ENCODE measurements around the gene DDRGK1.

The DDRGK1 gene

GRCh38 chr20:3204124-3204794 is at the start of gene DDRGK1:
DDRGK1 (minus strand) TSS chr20:3204682; CDS start chr20:3204627, 55 bp downstream.
- DNase-seq (ENCODE audit: extremely low spot score) = peak; percentile 92
- ChIA-PET CTCF (no interaction called here), POLR2A (interaction anchor here (1.4 to 1.7 kb wide), 2 partner anchors 12 to 20 kb away, joined by 5 to 8 read pairs; no protein-coding TSS in a partner anchor)
- peak; percentile 32; the same call in 1 of the 2 replicates for TF ChIP-seq L3MBTL2 (conservative IDR thresholded peaks at IDR 0.05)
- no peak for TF ChIP-seq HDGF (IDR thresholded peaks at IDR 0.05; ENCODE audit: borderline replicate concordance)

- TF ChIP-seq TARDBP (IDR thresholded peaks at IDR 0.05) = no peak
- no peak for TF ChIP-seq FOXK2 (IDR thresholded peaks at IDR 0.05)
- no peak for TF ChIP-seq ARNT (IDR thresholded peaks at IDR 0.05)
- ChIA-PET CTCF (interaction anchor here (1.2 kb wide), 1 partner anchor 32 kb away, joined by 3 read pairs; no protein-coding TSS in a partner anchor), POLR2A (no interaction called here)
- DNase-seq (ENCODE audit: extremely low spot score) = no peak
Observed at GRCh38 chr20:3251806-3252205, 47.3 kb upstream of the DDRGK1 start.

GRCh38 chr20:3250091-3250504 is 45.6 kb upstream of the DDRGK1 start:
- CTCF ChIA-PET = interaction anchor here (0.6 to 1.7 kb wide), 5 partner anchors 18 to 121 kb away, joined by 3 read pairs; no protein-coding TSS in a partner anchor
- DNase-seq (ENCODE audit: extremely low spot score) = peak; percentile 74
- POLR2A ChIA-PET = interaction anchor here (1.0 kb wide), 1 partner anchor 41 kb away, joined by 3 read pairs; the partner anchor contains the start of gene ITPA
- TF ChIP-seq TARDBP (IDR thresholded peaks at IDR 0.05) (no peak), NFRKB (IDR thresholded peaks at IDR 0.05) (no peak), BHLHE40 (IDR thresholded peaks at IDR 0.05; ENCODE audit: borderline replicate concordance) (no peak), ZNF384 (IDR thresholded peaks at IDR 0.05) (no peak), HDGF (IDR thresholded peaks at IDR 0.05; ENCODE audit: borderline replicate concordance) (no peak), FOXK2 (IDR thresholded peaks at IDR 0.05) (no peak), L3MBTL2 (conservative IDR thresholded peaks at IDR 0.05) (no peak), SP1 (IDR thresholded peaks at IDR 0.05) (no peak), LEF1 (IDR thresholded peaks at IDR 0.05; ENCODE audit: borderline replicate concordance) (no peak), ELF4 (IDR thresholded peaks at IDR 0.05) (no peak), SUZ12 (IDR thresholded peaks at IDR 0.05) (no peak)

- TF ChIP-seq ARNT (IDR thresholded peaks at IDR 0.05) (no peak), NFRKB (IDR thresholded peaks at IDR 0.05) (no peak), FOXA1 (IDR thresholded peaks at IDR 0.05) (no peak), SP1 (IDR thresholded peaks at IDR 0.05) (no peak), FOXK2 (IDR thresholded peaks at IDR 0.05) (no peak), L3MBTL2 (conservative IDR thresholded peaks at IDR 0.05) (no peak), ELF4 (IDR thresholded peaks at IDR 0.05) (no peak), ZNF384 (IDR thresholded peaks at IDR 0.05) (no peak), TARDBP (IDR thresholded peaks at IDR 0.05) (no peak), FOXM1 (IDR thresholded peaks at IDR 0.05; ENCODE audit: borderline replicate concordance) (no peak), SUZ12 (IDR thresholded peaks at IDR 0.05) (no peak)
- CTCF ChIA-PET = no interaction called here
- POLR2A ChIA-PET = interaction anchor here (1.6 kb wide), 1 partner anchor 10 kb away, joined by 5 read pairs; the partner anchor contains the start of gene SLC4A11
- no peak for DNase-seq (ENCODE audit: extremely low spot score)
Observed at GRCh38 chr20:3248993-3249347, 44.5 kb upstream of the DDRGK1 start.

DNA sequence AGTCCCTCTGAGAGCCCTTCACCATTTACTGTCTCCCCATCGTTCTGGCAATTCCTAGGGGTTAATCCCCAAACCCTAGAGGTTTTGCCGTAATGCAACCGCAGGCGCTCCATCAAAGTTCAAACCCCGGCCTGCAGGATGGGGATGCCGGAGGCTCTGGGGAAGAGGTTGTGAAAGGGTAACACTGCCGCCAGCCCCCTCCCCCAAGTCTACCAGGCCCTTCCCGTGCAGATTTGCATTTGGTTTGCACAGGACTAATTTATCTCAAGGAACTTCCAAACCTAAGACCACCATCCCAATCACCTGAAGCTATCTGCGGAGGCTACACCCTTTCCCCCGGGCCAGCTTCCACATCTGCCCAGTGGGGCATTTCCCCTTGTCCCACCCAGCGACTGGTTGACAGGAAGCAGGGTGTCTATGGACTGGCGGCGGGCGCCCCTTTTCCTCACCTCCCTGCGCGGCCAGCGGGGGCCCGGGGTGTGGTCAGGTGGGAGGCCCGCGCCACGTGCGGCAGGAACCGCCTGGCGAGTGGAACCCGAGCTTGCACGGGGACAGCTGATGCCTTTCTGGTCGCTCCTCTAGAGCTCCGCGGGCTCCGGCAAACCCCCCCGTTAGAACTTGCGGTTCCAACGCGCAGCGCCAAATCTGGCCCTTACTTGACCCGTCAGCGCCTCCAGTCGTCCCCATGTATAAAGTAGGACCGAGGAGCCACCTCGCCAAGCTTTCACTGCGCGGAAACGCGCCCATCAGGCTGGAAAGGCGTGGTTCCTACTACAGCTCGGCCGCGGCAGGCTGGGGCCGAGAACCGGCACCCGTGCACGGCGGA is 43.9 kb upstream of the DDRGK1 start:
- DNase-seq (ENCODE audit: extremely low spot score) = no peak
- CTCF ChIA-PET = interaction anchor here (1.3 kb wide), 1 partner anchor 24 kb away, joined by 3 read pairs; no protein-coding TSS in a partner anchor
- TF ChIP-seq SP1 (IDR thresholded peaks at IDR 0.05) (no peak), ZNF384 (IDR thresholded peaks at IDR 0.05) (no peak), L3MBTL2 (conservative IDR thresholded peaks at IDR 0.05) (no peak), HDGF (IDR thresholded peaks at IDR 0.05; ENCODE audit: borderline replicate concordance) (no peak), SUZ12 (IDR thresholded peaks at IDR 0.05) (no peak)
- POLR2A ChIA-PET = interaction anchor here (1.6 kb wide), 1 partner anchor 9 kb away, joined by 5 read pairs; the partner anchor contains the start of gene SLC4A11

GRCh38 chr20:3247638-3248037 is 43.2 kb upstream of the DDRGK1 start:
- no peak for DNase-seq (ENCODE audit: extremely low spot score)
- ChIA-PET POLR2A (interaction anchor here (1.6 kb wide), 1 partner anchor 8 kb away, joined by 5 read pairs; the partner anchor contains the start of gene SLC4A11), CTCF (interaction anchor here (1.3 kb wide), 1 partner anchor 25 kb away, joined by 3 read pairs; no protein-coding TSS in a partner anchor)
- no peak for TF ChIP-seq FOXA1 (IDR thresholded peaks at IDR 0.05)
- TF ChIP-seq HDGF (IDR thresholded peaks at IDR 0.05; ENCODE audit: borderline replicate concordance) = no peak
- no peak for TF ChIP-seq FOXK2 (IDR thresholded peaks at IDR 0.05)
- TF ChIP-seq L3MBTL2 (conservative IDR thresholded peaks at IDR 0.05) = no peak
- no peak for TF ChIP-seq LEF1 (IDR thresholded peaks at IDR 0.05; ENCODE audit: borderline replicate concordance)
- no peak for TF ChIP-seq BHLHE40 (IDR thresholded peaks at IDR 0.05; ENCODE audit: borderline replicate concordance)
- TF ChIP-seq ARNT (IDR thresholded peaks at IDR 0.05) = no peak
- TF ChIP-seq SUZ12 (IDR thresholded peaks at IDR 0.05) = no peak
- TF ChIP-seq SP1 (IDR thresholded peaks at IDR 0.05) = no peak
- no peak for TF ChIP-seq NFRKB (IDR thresholded peaks at IDR 0.05)
- TF ChIP-seq FOXM1 (IDR thresholded peaks at IDR 0.05; ENCODE audit: borderline replicate concordance) = no peak
- no peak for TF ChIP-seq CTBP1 (IDR thresholded peaks at IDR 0.05; ENCODE audit: borderline replicate concordance)
- TF ChIP-seq ZNF384 (IDR thresholded peaks at IDR 0.05) = no peak
- TF ChIP-seq, protein P1, sequence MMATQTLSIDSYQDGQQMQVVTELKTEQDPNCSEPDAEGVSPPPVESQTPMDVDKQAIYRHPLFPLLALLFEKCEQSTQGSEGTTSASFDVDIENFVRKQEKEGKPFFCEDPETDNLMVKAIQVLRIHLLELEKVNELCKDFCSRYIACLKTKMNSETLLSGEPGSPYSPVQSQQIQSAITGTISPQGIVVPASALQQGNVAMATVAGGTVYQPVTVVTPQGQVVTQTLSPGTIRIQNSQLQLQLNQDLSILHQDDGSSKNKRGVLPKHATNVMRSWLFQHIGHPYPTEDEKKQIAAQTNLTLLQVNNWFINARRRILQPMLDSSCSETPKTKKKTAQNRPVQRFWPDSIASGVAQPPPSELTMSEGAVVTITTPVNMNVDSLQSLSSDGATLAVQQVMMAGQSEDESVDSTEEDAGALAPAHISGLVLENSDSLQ (IDR thresholded peaks at IDR 0.05) = no peak
- TF ChIP-seq TARDBP (IDR thresholded peaks at IDR 0.05) = no peak
- no peak for TF ChIP-seq ELF4 (IDR thresholded peaks at IDR 0.05)

DNA sequence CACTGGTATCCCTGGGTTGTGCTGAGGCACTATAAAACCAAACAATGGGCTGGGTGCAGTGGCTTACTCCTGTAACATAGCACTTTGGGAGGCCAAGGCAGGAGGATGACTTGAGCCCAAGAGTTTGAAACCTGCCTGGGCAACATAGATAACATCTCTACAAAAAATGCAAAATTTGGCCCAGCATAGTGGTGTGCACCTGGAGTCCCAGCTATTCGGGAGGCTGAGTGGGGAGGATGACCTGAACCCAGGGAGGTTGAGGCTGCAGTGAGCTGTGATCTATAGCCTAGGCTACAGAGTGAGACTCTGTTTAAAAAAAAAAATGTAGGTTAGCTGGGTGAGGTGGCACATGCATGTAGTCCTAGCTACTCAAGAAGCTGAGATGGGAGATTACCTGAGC is 42.2 kb upstream of the DDRGK1 start:
- ChIA-PET POLR2A (no interaction called here), CTCF (interaction anchor here (0.6 kb wide), 1 partner anchor 12 kb away, joined by 7 read pairs; no protein-coding TSS in a partner anchor)
- TF ChIP-seq CTBP1 (IDR thresholded peaks at IDR 0.05; ENCODE audit: borderline replicate concordance) = no peak
- TF ChIP-seq TARDBP (IDR thresholded peaks at IDR 0.05) = no peak
- no peak for TF ChIP-seq FOXM1 (IDR thresholded peaks at IDR 0.05; ENCODE audit: borderline replicate concordance)
- TF ChIP-seq SP1 (IDR thresholded peaks at IDR 0.05) = no peak
- TF ChIP-seq ARNT (IDR thresholded peaks at IDR 0.05) = no peak
- no peak for TF ChIP-seq L3MBTL2 (conservative IDR thresholded peaks at IDR 0.05)
- TF ChIP-seq ZNF384 (IDR thresholded peaks at IDR 0.05) = no peak
- TF ChIP-seq HDGF (IDR thresholded peaks at IDR 0.05; ENCODE audit: borderline replicate concordance) = no peak
- no peak for TF ChIP-seq FOXA1 (IDR thresholded peaks at IDR 0.05)
- TF ChIP-seq LEF1 (IDR thresholded peaks at IDR 0.05; ENCODE audit: borderline replicate concordance) = no peak
- TF ChIP-seq, protein P1 (IDR thresholded peaks at IDR 0.05) = no peak
- no peak for TF ChIP-seq NFRKB (IDR thresholded peaks at IDR 0.05)
- TF ChIP-seq FOXK2 (IDR thresholded peaks at IDR 0.05) = no peak
- TF ChIP-seq SUZ12 (IDR thresholded peaks at IDR 0.05) = no peak
- no peak for TF ChIP-seq ELF4 (IDR thresholded peaks at IDR 0.05)
- TF ChIP-seq BHLHE40 (IDR thresholded peaks at IDR 0.05; ENCODE audit: borderline replicate concordance) = no peak
- no peak for DNase-seq (ENCODE audit: extremely low spot score)
